ENCODE measurements around the gene KRTAP10-1. TPM values are rescaled to one million over a fixed set of nuclear protein-coding genes. Genes with fewer than 3 reads are reported as not detected.
"Not testable (repeated sequence)": the region's sequence is repeated elsewhere in the genome, so short reads cannot be mapped to it uniquely, and the experiment has no call there.

The KRTAP10-1 gene
- not detected in 2 replicates for total RNA-seq (2014; rRNA removed; shearing (Covaris generic); ENCODE audit: low replicate concordance)

- H3K4me3 ChIP-seq: no peak within 1 kb of the TSS
- H3K9me3 ChIP-seq: peaks cover 14% of the 10 kb centered on the region
- no peaks in the 10 kb centered on the region for H3K36me3 ChIP-seq
- DNase-seq: no peak
- peaks cover 3% of the 10 kb centered on the region; the same call in 1 of the 2 replicates for H3K27me3 ChIP-seq
Measured at GRCh38 chr21:44539991-44540666, at the start of gene KRTAP10-1. KRTAP10-1 (minus strand) TSS chr21:44540195; CDS start chr21:44540150, 45 bp downstream.

GRCh38 chr21:44589094-44589493 is 49.1 kb upstream of the KRTAP10-1 start:
- H3K4me3 ChIP-seq: no peak overlapping the region
- H3K9me3 ChIP-seq: no peaks in the 10 kb centered on the region; the same call in 1 of the 2 replicates
- DNase-seq: no peak
- H3K36me3 ChIP-seq: no peaks in the 10 kb centered on the region
- H3K27me3 ChIP-seq: peaks cover 23% of the 10 kb centered on the region

GRCh38 chr21:44585892-44586291 is 45.9 kb upstream of the KRTAP10-1 start:
- H3K9me3 ChIP-seq: peaks cover 13% of the 10 kb centered on the region
- H3K4me3 ChIP-seq: no peak overlapping the region
- no peaks in the 10 kb centered on the region for H3K36me3 ChIP-seq
- DNase-seq: no peak
- peaks cover 28% of the 10 kb centered on the region for H3K27me3 ChIP-seq

- Histone ChIP-seq H3K4me3 (no peak overlapping the region), H3K27me3 (peaks cover 28% of the 10 kb centered on the region), H3K9me3 (peaks cover 15% of the 10 kb centered on the region), H3K36me3 (no peaks in the 10 kb centered on the region)
- no peak for DNase-seq
Measured at GRCh38 chr21:44583800-44584147, 43.8 kb upstream of the KRTAP10-1 start.

GRCh38 chr21:44583089-44583799 is 43.2 kb upstream of the KRTAP10-1 start:
- DNase-seq: peak; percentile 74
- Histone ChIP-seq H3K36me3 (no peaks in the 10 kb centered on the region), H3K27me3 (peaks cover 28% of the 10 kb centered on the region), H3K9me3 (peaks cover 17% of the 10 kb centered on the region), H3K4me3 (no peak overlapping the region)

- no peak for DNase-seq
- no peaks in the 10 kb centered on the region for H3K36me3 ChIP-seq
- peaks cover 24% of the 10 kb centered on the region for H3K9me3 ChIP-seq
- no peak overlapping the region for H3K4me3 ChIP-seq
- H3K27me3 ChIP-seq: peaks cover 28% of the 10 kb centered on the region
Measured at GRCh38 chr21:44582055-44582454, 42.1 kb upstream of the KRTAP10-1 start.

GRCh38 chr21:44581158-44581557 is 41.2 kb upstream of the KRTAP10-1 start:
- peaks cover 25% of the 10 kb centered on the region for H3K27me3 ChIP-seq
- no peaks in the 10 kb centered on the region for H3K36me3 ChIP-seq
- H3K4me3 ChIP-seq: no peak overlapping the region
- DNase-seq: no peak
- peaks cover 28% of the 10 kb centered on the region for H3K9me3 ChIP-seq

GRCh38 chr21:44580231-44580821 is 40.3 kb upstream of the KRTAP10-1 start, which contains the start of gene KRTAP10-5:
KRTAP10-5 (minus strand) TSS chr21:44580604; CDS start chr21:44580578, 26 bp downstream.
- not testable (repeated sequence) for H3K4me3 ChIP-seq, H3K36me3 ChIP-seq, DNase-seq
- H3K27me3 ChIP-seq: peaks cover 17% of the 10 kb centered on the region
- peaks cover 30% of the 10 kb centered on the region for H3K9me3 ChIP-seq

- Histone ChIP-seq H3K36me3 (no peaks in the 10 kb centered on the region), H3K4me3 (no peak overlapping the region), H3K9me3 (peaks cover 30% of the 10 kb centered on the region), H3K27me3 (peaks cover 11% of the 10 kb centered on the region)
- no peak for DNase-seq
Measured at GRCh38 chr21:44579833-44580144, 39.8 kb upstream of the KRTAP10-1 start.

- no peak overlapping the region for H3K4me3 ChIP-seq
- no peak for DNase-seq
- H3K27me3 ChIP-seq: peaks cover 7% of the 10 kb centered on the region
- H3K9me3 ChIP-seq: peaks cover 30% of the 10 kb centered on the region
- no peaks in the 10 kb centered on the region for H3K36me3 ChIP-seq
Measured at GRCh38 chr21:44579056-44579832, 39.2 kb upstream of the KRTAP10-1 start.

- Histone ChIP-seq H3K9me3 (peaks cover 30% of the 10 kb centered on the region), H3K36me3 (no peaks in the 10 kb centered on the region), H3K4me3 (no peak overlapping the region), H3K27me3 (no peaks in the 10 kb centered on the region)
- no peak for DNase-seq
Measured at GRCh38 chr21:44578371-44579055, 38.5 kb upstream of the KRTAP10-1 start.

- Histone ChIP-seq H3K9me3 (peaks cover 25% of the 10 kb centered on the region), H3K36me3 (no peaks in the 10 kb centered on the region), H3K4me3 (no peak overlapping the region), H3K27me3 (no peaks in the 10 kb centered on the region)
- no peak for DNase-seq
Measured at GRCh38 chr21:44576025-44576420, 36.0 kb upstream of the KRTAP10-1 start.

GRCh38 chr21:44575307-44576024 is 35.5 kb upstream of the KRTAP10-1 start:
- H3K4me3 ChIP-seq: no peak overlapping the region
- no peak for DNase-seq
- H3K27me3 ChIP-seq: no peaks in the 10 kb centered on the region
- H3K36me3 ChIP-seq: no peaks in the 10 kb centered on the region
- peaks cover 28% of the 10 kb centered on the region for H3K9me3 ChIP-seq

- Histone ChIP-seq H3K4me3 (no peak overlapping the region), H3K36me3 (no peaks in the 10 kb centered on the region), H3K27me3 (no peaks in the 10 kb centered on the region), H3K9me3 (peaks cover 28% of the 10 kb centered on the region)
- peak; percentile 54 for DNase-seq
Measured at GRCh38 chr21:44574457-44575306, 34.7 kb upstream of the KRTAP10-1 start.

Data from MG63 (cell line).